GM21360 (cell line): ENCODE data around the gene SSR1.
A peak's percentile ranks its signal among the peaks of the same experiment; 100 is the strongest.
"Not testable (repeated sequence)": the region's sequence is repeated elsewhere in the genome, so short reads cannot be mapped to it uniquely, and the experiment has no call there.

Experiments used
- ATAC-seq: cut with Tn5 transposase; IDR thresholded peaks from one replicate; pipeline ENCODE4 v1.9.1; 2021; ENCODE audit warnings: mild to moderate bottlenecking, moderate library complexity; ENCODE audit not compliant: unreplicated experiment

The SSR1 gene

DNA sequence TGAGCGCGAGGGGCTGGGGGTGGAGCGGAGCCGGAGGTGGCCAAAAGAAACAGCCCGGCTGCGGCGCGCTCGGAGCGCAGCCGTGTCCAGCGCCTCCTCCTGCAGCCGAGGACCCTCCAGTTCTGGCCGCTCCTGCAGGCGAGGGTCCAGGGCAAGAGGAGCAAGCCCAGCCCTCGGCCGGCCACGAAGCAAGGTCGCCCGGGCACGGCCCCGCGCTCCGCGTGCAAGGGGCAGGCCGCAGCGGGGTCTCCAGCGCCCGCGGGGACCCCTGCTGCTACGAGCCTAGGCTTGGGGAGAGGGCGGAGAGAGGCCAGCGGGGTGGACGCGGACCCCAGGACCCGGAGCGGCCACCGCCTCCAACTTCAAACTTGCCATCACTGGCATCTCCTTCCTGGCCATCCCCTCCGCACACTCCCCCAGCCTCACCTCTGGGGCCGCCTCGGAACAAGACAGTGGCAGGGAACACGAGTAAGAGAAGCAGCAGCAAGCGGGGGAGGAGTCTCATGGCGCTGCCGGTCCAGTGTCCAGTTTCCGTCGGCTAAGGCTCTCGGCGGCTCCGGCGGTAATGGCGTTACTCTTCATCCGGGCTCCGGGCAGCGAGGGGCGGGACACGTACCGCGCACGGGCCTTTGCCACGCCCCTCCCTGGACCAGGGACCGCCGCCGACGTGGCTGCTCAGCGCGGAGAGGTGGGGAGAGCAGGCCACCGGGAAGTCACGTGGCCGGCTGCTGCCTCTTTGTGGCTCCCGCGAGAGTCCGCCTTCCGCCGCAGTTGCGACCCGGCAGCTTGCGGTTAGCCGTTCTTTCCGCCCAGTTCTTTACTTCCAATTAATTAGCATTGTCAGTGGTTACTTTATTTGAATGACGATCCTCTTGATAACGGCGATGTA lies at the start of gene SSR1:
SSR1 (minus strand) TSS at position 584 of the 889 bp plus-strand sequence; CDS start at position 505, 79 bp downstream.
- ATAC-seq = peak; percentile 98

DNA sequence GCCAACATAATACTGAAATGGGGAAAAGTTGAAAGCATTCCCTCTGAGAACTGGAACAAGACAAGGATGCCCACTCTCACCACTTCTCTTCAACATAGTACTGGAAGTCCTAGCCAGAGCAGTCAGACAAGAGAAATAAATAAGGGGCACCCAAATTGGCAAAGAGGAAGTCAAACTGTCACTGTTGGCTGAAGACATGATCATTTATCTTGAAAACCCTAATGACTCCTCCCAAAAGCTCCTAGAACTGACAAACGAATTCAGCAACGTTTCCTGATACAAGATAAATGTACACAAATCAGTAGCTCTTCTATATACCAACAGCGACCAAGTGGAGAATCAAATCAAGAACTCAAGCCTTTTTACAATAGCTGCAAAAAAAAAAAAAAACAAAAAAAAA lies 38.9 kb upstream of the SSR1 start:
- ATAC-seq = not testable (repeated sequence)

DNA sequence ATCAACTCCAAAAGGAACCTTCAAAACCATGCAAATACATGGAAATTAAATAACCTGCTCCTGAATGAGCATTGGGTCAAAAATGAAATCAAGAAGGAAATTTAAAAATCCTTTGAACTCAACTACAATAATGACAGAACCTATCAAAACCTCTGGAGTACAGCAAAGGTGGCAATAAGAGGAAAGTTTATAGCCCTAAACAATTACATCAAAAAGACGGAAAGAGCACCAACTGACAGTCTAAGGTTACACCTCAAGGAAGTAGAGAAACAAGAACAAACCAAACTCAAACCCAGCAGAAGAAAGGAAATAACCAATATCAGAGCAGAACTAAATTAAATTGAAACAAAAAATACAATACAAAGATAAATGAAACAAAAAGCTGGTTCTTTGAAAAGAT lies 37.6 kb upstream of the SSR1 start:
- not testable (repeated sequence) for ATAC-seq

DNA sequence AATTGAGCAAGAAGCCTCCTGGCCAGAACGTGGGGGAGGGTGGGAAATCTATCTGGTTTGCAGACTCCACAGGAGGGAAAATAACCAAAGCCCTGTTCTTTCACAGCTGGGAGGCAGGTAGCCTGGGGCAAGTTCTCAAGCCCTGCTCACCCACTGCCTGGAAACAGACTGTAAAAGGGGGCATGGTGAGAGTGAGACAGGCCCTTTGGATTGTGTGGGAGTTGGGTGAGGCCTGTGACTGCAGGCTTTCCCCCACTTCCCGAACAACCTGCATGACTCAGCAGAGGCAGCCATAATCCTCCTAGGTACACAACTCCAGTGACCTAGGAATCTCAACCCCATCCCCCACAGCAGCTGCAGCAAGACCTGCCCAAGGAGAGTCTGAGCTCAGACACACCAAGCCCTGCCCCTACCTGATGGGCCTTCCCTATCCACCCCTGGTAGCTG lies 34.6 kb upstream of the SSR1 start:
- not testable (repeated sequence) for ATAC-seq

DNA sequence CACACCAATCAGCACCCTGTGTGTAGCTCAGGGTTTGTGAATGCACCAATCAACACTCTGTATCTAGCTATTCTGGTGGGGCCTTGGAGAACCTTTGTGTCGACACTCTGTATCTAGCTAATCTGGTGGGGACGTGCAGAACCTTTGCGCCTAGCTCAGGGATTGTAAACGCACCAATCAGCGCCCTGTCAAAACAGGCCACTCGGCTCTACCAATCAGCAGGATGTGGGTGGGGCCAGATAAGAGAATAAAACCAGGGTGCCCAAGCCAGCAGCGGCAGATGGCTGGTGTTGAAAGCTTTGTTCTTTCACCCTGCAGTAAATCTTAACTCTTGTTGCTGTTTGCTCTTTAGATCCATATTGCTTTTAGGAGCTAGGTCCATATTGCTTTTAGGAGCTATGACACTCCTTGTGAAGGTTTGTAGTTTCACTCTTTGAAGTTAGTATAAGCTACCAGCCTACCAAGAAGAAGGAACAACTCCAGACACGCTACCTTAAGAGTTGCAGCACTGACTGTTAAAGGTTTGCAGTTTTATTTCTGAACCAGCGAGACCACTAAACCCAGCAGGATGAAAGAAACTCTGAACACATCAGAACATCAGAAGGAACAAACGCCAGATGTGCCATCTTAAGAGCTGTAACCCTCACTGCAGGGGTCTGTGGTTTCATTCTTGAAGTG lies 31.9 kb upstream of the SSR1 start:
- ATAC-seq = not testable (repeated sequence)

DNA sequence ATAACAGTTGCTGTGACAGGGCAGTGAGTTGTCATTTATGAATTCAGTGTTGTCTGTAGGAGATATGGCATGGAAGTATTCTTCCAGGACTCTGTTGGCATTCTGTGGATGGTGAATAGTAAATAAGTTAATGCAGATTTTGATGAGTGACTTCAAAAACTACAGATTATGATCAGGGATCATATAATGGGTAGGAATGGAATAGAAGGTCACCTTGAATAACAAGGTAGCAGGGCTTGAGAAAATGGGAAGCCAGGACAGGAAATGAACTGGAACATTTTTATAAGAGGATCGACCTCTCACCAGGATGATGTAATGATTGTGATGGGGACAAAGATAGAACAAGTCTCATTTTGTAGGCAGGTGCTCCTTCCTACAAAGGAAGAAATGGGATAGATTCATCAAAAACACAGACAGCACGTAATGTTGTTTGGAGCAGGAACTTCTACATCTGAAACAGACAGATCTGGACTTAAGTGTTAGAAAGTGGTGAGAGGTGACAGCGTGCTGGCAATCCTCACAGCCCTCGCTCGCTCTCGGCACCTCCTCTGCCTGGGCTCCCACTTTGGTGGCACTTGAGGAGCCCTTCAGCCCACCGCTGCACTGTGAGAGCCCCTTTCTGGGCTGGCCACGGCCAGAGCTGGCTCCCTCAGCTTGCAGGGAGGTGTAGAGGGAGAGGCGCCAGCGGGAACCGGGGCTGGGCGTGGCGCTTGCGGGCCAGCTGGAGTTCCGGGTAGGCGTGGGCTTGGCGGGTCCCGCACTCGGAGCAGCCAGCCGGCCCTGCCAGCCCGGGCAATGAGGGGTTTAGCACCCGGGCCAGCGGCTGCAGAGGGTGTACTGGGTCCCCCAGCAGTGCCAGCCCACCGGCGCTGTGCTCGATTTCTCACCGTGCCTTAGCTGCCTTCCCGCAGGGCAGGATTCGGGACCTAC lies 30.8 kb upstream of the SSR1 start:
- ATAC-seq = no peak

DNA sequence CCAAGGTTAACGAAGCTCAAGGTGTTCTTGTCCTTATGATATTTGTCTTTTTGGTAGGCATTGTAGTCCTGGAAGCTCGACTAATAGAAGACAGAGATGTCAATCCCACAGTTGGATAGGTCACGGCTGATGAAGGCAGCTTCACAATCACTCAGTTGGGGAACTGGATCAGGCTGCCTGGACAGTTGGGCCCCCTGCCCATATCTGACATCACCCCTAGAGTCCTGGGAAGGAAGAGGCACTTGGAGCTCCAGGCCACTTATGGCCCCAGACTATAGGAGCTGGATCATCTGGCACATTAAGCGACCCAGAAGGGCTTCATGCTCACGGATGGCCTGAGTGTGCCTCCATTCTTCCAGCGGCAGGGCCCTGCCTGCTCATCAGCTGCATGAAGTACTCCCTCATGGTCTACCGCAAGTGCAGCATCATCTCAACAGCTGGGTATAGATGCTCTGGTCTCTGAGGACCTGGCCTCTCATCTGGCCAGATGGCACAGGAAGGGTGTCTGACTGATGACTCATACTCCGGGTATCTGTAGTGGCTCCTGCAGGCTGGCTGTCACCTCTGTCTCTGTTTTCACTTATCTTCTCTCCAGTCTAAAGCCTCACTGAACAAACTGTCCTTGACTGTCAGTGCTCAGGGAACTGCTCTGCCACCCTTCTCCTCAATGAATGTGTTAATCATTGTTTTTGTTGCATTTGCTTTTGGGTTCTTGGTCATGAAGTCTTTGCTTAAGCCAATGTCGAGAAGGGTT lies 29.2 kb upstream of the SSR1 start:
- no peak for ATAC-seq

DNA sequence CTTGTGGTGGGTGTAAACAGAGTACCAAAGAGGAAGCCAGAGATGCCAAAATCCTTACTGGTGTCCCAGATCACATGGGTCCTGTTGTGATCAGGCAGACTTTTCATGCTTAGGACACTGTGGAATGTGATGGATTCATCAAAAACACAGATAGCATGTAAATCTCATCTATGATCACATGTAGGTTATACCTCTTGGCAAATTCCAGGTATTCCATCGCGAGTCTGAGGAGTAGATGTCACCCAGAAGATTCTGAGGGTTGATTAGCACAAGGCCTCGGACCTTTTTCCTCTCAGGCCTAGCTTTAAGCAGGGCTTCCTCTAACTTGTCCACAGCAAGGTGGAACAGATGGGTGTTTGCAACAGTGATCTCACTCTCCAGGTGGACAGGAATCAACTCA lies 28.3 kb upstream of the SSR1 start:
- ATAC-seq = no peak

DNA sequence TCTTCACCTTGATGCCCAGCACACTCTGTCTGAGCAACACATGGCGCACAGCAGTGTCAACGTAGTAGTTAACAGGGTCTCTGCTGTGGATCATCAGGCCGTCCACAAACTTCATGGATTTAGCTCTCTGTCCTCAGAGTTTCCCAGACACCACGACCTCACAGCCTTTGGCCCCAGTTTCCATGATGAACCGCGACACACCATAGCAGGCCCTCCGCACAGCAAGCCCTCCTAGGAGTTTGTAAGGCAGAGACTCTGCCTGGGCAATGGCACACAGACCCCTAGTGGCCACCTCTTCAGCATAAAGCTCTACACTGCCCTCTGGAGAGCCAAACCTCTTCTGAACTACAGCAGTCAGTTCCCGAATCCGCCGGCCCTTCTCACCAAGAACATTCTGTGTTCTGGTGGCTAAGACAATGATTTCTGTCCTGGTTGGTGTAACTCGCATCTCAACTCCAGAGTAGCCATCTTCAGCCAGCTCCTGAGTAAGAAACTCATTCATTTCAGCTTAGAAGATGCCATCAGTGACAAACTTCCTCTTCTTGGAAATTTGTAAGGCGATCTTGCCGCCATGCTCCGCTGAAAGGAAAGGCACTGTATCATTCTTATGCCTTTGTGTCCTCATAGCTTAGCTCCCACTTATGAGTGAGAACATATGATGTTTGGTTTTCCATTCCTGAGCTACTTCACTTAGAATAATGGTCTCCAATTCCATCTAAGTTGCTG lies 26.2 kb upstream of the SSR1 start:
- not testable (repeated sequence) for ATAC-seq

DNA sequence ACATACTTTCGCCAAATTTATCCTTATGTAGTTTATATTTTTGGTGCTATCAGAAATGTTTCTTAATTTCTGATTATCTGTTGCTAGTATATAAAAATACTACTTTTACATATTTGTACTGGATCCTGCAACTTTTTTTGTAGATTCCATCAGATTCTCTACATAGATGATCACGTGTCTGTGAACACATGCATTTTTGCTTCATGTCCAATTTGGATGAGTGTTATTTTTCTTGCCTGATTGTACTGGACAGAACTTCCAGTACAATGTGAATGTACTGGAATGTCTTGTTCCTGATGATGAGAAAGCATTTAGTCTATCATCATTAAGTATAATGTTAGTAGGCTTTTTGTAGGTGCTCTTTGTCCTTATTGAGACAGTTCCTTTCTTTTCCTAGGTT lies 25.0 kb upstream of the SSR1 start:
- no peak for ATAC-seq

DNA sequence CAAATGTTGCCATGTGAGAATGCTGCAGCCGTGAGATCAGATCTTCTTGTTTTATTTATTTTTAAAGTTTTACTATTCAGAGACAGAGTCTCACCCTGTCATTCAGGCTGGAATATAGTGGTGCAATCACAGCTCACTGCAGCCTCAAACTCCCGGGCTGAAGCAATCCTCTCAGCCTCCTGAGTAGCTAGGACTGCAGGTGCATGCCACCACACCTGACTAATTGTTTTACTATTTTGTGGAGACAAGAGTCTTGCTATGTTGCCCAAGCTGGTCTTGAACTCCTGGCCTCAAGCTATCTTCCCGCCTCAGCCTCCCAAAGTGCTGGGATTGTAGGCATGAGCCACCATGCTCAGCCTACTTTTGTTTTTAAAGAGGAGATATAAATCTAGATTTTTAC lies 22.5 kb upstream of the SSR1 start:
- ATAC-seq = no peak

DNA sequence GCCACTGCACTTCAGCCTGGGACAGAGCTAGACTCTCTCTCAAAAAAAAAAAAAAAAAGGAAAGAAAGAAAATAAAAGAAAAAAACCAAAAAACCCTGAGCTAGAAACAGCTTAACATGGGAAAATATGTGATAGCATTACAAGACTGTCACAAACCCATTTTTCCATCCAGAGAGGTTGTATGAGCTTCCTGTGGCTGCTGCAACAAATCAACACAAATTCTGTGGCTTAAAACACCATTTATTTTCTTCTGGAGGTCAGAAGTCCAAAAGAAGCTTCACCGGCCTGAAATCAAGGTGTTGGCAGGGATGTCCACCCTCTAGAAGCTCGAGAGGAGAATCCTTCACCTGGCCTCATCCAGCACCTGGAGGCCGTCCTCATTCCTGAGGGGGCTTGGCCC lies 21.7 kb upstream of the SSR1 start:
- ATAC-seq = no peak

DNA sequence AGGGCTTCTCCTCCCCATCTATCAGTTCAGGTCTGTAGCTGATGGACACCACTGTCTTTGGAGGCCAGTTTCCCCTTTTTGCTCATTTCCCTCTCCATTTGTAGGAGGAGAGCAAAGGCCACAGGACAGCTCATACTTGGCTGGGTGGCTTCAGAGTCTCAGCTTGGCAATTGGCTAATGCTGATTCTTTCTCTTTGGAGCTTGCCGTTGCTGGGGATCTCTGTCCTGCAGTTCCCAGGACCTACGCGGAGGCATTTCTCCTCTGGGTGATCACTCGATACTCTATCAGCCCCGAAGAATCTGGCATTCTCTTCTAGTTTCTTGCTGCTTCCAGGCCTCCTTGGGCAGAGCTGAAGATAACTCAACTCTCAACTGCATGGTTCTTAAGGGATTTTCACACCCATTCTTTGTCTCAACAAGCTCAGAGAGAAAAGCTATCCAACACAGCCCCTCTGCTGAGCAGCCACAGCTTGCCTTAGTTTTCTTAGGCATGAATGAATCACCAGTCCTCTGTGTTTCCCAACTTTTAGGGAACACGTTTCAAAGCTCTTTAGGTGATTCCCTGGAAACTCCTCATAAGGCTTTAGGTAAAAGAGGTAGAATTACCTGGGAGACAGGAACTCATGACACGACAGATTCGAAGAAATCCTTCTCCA lies 19.2 kb upstream of the SSR1 start:
- no peak for ATAC-seq

DNA sequence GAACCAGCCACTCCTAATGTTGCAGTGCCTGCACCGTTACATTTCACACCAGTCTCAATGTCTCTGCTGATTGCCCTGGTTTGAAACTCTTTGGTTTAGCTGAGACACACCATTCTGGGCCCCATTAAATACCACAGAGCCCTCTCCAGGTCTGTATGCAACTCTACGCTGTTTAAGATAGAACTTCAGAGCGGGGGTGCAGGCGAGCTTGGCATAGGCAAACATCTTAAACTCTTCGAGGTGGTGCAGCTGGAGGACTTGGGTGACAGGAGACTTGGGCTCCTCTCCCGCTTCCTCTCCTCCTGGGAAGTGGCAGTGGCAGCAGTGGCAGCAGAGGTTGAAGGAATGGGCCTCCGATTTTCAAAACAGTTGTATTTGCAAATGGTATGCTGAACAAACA lies 18.5 kb upstream of the SSR1 start:
- ATAC-seq = no peak

DNA sequence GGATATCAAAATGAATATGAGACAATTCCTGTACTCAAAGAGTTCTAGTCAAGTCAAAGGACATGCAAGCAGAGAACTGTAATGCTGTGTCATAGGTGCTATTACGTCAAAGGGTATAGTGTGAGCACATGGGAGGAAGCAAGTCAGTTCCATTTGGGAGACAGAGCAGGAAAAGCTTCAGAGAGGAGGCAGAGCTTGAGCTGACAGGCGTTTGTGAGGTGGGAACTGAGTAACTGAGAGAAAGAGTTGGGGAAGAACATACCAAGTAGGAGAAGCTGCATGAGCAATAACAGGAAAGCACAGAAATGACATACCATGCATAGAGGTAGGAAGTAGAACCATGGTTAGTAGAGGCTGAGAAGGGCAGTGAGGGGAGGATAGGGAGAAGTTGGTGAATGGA lies 15.2 kb upstream of the SSR1 start:
- ATAC-seq = no peak

DNA sequence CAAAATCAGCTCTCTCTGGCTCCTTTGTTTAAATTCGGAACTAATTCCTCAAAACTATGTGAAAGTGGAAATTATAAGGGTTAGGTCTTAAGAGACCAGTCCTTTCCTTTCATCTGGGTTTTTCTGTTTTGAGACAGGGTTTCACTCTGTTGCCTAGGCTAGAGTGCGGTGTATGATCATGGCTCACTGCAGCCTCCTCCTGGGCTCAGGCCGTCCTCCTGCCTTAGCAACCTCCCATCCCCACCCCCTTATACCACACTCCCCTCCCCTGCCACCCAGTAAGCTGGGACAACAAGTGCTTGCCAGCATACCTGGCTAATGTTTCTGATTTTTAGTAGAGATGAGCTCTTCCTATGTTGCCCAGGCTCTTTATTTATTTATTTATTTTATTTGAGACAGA lies 12.8 kb upstream of the SSR1 start:
- ATAC-seq = no peak

DNA sequence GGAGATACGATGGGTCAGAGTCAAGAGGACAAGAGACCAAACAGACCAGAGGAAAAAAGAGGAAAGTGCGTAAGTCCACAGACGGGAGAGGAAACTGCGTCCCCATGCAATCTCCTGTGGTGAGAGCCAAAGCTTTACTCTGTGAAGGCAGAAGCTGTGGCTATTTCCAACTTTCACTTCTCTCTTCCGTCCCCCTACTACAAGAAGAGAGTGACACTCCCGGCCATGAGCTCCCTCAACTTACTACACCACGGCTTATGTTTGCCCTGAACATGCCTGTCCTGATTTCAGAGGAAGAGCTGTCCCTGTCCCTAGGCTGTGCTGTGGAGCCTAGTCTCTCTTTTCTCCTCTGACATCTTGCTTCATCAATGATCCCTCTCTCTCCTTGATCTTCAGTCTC lies 11.5 kb upstream of the SSR1 start:
- peak; percentile 84 for ATAC-seq

DNA sequence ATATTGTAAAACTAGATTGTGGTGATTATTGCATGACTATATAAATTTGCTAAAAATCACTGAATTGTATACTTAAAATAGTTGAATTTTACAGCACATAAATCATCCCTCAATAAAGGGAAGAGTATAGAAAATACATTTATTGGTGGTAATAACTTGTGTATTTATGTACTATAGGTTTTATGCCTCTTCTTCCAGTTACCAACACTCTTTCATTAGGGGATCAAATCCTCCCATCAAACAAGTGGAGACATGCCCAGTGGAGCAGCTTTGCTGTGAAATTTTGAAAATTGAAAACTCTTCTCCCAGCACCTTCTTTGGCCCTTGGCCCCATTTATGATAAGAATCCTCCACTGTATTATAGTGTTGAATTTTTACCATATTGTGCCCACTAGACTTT lies 10.1 kb upstream of the SSR1 start:
- ATAC-seq = no peak

DNA sequence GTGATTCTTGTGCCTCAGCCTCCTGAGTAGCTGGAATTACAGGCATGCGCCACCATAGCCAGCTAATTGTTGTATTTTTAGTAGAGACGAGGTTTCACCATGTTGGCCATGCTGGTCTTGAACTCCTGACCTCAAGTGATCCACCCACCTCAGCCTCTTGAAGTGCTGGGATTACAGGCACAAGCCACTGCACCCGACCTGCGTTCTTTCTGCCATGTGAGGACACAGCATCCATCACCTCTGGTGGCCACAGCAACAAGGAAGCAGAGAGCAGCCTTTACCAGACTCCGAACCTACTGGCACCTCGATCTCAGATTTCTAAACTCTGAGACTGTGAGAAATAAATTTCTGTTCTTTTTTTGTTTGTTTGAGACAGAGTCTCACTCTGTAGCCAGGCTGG lies 8.9 kb upstream of the SSR1 start:
- ATAC-seq = not testable (repeated sequence)
